Osteoblast (primary cell): ENCODE measurements around the gene CCNI2. TPM values are rescaled to one million over a fixed set of nuclear protein-coding genes. Genes with fewer than 3 reads are reported as not detected.

Experiments
- DNase-seq: peaks from one replicate; pipeline ENCODE4 v3.0.0; 2011; ENCODE audit warnings: low spot score, mixed read lengths; ENCODE audit not compliant: insufficient read length; ENCODE audit errors: missing footprints
- H2AFZ ChIP-seq: 2 replicates; pipeline ENCODE4 v1.6.0; 2011; ENCODE audit warnings: mild to moderate bottlenecking, low read length
- H3K27ac ChIP-seq: 2 replicates; pipeline ENCODE4 v1.5.1; 2011; ENCODE audit warnings: mild to moderate bottlenecking, low read depth, low read length, moderate library complexity
- H3K27me3 ChIP-seq: 2 replicates; pipeline ENCODE4 v1.6.0; 2012; ENCODE audit warnings: mild to moderate bottlenecking, control low read depth, inconsistent platforms, low read length, moderate library complexity; ENCODE audit not compliant: insufficient read depth
- H3K36me3 ChIP-seq: 2 replicates; pipeline ENCODE4 v1.5.1; 2011; ENCODE audit warnings: mild to moderate bottlenecking, low read length, control low read depth, moderate library complexity; ENCODE audit not compliant: insufficient read depth
- H3K4me1 ChIP-seq: 2 replicates; pipeline ENCODE4 v1.5.1; 2011; ENCODE audit warnings: mild to moderate bottlenecking, low read length, control low read depth, moderate library complexity; ENCODE audit not compliant: insufficient read depth
- H3K4me2 ChIP-seq: 2 replicates; pipeline ENCODE4 v1.6.0; 2011; ENCODE audit warnings: mild to moderate bottlenecking, low read length; ENCODE audit not compliant: insufficient read depth
- H3K4me3 ChIP-seq: fragments of 200-600 bp; sonication (generic); 3 replicates; pipeline ENCODE4 v1.5.1; 2012; ENCODE audit warnings: mild to moderate bottlenecking, low read length, inconsistent platforms; ENCODE audit not compliant: insufficient read depth
- H3K79me2 ChIP-seq: 2 replicates; pipeline ENCODE4 v1.6.0; 2012; ENCODE audit warnings: mild to moderate bottlenecking, low read length, control low read depth, inconsistent platforms; ENCODE audit not compliant: insufficient read depth
- H3K9me3 ChIP-seq: 2 replicates; pipeline ENCODE4 v1.5.1; 2011; ENCODE audit warnings: low read depth, low read length, control low read depth
- H4K20me1 ChIP-seq: 2 replicates; pipeline ENCODE4 v1.6.0; 2012; ENCODE audit warnings: mild to moderate bottlenecking, low read length, control low read depth; ENCODE audit not compliant: insufficient read depth
- total RNA-seq: library from RNA; depleted of rRNA; stranded (reverse); fragments of >200 nt; gene quantifications from 2 replicates; pipeline ENCODE4 v1.2.3, GENCODE V29; 2012
- TF ChIP-seq, protein P1 (sequence below): IDR thresholded peaks from 2 replicates; pipeline ENCODE4 v1.5.1; 2011; ENCODE audit warnings: mild to moderate bottlenecking, low read depth, low read length, moderate library complexity; ENCODE audit errors: extremely low read depth

Gene CCNI2
- total RNA-seq, 1 donor = not detected

DNA sequence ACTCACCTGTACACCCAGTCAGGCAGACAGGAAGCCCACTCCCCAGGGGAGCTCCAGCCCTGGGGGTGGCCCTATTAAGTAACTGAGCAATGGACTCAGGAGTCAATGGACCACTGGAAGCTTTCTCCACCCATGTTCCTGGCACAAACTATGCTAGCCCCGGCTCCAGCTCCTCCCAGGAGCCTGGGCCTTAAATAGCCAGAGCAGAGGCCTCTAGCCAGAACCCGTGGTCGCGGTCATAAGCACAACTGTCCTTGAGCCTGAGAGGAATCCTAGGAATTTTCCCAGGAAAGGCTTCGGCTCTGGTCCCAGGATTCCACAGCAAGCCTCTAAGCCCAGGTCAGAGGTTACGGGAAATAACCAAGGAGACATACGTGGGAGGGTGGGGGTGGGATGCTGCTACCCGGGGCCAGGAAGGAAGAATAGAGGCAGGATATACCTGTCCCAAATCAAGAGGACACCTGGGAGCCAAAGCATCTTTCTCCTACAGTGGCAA is 24.3 kb downstream of the CCNI2 start:
- peak overlapping the region; percentile 44 for H3K27ac ChIP-seq
- H3K4me2 ChIP-seq = no peak overlapping the region

DNA sequence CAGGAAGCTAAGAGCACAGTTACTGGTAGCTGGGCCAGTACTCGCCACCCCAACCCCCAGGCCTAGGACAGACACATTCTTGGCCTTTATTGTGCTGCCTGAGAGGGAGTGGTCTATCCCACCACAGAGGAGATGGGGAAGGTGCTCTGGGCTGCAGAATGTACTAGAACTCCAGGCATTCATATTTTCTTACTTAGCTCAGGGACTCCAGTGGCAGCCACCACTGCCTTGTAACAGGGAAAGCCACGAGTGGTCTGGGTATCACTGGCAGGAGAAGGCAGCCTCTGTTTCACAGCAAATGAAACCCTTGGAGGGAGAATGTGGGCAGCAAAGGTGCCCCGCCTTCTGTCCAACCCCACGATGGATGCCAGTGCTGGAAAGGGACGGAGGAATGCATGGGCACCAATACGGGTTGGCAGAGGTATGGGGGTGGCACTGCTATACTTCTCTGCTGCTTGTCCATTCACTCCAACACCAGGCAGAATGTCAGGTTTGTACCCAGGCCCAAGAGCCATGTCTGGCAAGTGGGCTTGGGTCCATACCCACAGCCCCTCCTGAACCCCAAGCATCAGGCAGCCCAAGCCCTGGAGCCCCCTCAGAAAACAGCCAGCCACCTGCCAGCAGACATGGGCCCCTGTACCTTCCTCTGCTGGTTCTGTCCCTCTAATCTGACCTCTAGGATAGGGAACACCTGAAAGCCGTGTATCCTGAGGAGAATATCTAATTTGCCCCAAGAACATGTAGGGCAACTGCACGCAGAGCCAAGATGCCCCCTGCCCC is 25.3 kb downstream of the CCNI2 start:
- no peak overlapping the region for H3K4me3 ChIP-seq
- H3K36me3 ChIP-seq = no peaks in the 10 kb centered on the region
- peaks cover 26% of the 10 kb centered on the region for H3K4me1 ChIP-seq
- TF ChIP-seq, protein P1, sequence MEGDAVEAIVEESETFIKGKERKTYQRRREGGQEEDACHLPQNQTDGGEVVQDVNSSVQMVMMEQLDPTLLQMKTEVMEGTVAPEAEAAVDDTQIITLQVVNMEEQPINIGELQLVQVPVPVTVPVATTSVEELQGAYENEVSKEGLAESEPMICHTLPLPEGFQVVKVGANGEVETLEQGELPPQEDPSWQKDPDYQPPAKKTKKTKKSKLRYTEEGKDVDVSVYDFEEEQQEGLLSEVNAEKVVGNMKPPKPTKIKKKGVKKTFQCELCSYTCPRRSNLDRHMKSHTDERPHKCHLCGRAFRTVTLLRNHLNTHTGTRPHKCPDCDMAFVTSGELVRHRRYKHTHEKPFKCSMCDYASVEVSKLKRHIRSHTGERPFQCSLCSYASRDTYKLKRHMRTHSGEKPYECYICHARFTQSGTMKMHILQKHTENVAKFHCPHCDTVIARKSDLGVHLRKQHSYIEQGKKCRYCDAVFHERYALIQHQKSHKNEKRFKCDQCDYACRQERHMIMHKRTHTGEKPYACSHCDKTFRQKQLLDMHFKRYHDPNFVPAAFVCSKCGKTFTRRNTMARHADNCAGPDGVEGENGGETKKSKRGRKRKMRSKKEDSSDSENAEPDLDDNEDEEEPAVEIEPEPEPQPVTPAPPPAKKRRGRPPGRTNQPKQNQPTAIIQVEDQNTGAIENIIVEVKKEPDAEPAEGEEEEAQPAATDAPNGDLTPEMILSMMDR = no peak
- peaks cover 73% of the 10 kb centered on the region for H3K79me2 ChIP-seq
- no peaks in the 10 kb centered on the region for H3K9me3 ChIP-seq
- peaks cover 46% of the 10 kb centered on the region for H4K20me1 ChIP-seq
- H2AFZ ChIP-seq = no peak overlapping the region
- no peak for DNase-seq
- H3K4me2 ChIP-seq = no peak overlapping the region
- H3K27ac ChIP-seq = no peak overlapping the region
- H3K27me3 ChIP-seq = no peaks in the 10 kb centered on the region

More for the DNA sequence above, 24.3 kb downstream of the CCNI2 start:
- no peaks in the 10 kb centered on the region for H3K9me3 ChIP-seq
- H3K27me3 ChIP-seq = no peaks in the 10 kb centered on the region
- H3K4me3 ChIP-seq = no peak overlapping the region
- no peak overlapping the region for H2AFZ ChIP-seq
- H3K4me1 ChIP-seq = peaks cover 30% of the 10 kb centered on the region
- H3K79me2 ChIP-seq = peaks cover 81% of the 10 kb centered on the region
- no peaks in the 10 kb centered on the region for H3K36me3 ChIP-seq
- H4K20me1 ChIP-seq = peaks cover 56% of the 10 kb centered on the region
- TF ChIP-seq, protein P1 = no peak
- DNase-seq = peak; percentile 93

DNA sequence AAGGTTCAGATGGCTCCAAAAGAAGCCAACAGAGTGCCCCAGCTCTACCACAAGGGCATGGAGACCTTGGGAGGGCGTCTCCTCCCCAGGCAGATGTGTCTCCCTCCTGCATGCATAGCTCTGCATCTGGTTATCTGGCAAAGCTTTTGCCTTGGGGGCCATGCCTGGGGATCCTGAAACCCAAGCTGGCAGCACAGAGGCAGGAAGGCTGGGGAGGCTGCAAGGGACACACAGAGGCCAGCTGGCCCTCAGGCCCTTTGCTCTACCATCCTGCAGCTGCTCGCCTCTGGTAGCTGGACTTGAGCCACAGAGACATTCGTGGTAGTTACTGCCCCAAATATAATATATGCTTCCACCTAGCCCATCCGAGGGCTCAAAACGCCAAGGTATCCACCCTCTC is 25.9 kb downstream of the CCNI2 start:
- no peaks in the 10 kb centered on the region for H3K9me3 ChIP-seq
- no peak overlapping the region for H3K4me2 ChIP-seq
- no peak overlapping the region for H3K27ac ChIP-seq
- no peaks in the 10 kb centered on the region for H3K27me3 ChIP-seq
- DNase-seq = no peak
- no peak overlapping the region for H3K4me3 ChIP-seq
- TF ChIP-seq, protein P1 = no peak
- H3K4me1 ChIP-seq = peaks cover 19% of the 10 kb centered on the region
- H2AFZ ChIP-seq = no peak overlapping the region
- H3K79me2 ChIP-seq = peaks cover 71% of the 10 kb centered on the region
- H4K20me1 ChIP-seq = peaks cover 42% of the 10 kb centered on the region
- H3K36me3 ChIP-seq = no peaks in the 10 kb centered on the region

DNA sequence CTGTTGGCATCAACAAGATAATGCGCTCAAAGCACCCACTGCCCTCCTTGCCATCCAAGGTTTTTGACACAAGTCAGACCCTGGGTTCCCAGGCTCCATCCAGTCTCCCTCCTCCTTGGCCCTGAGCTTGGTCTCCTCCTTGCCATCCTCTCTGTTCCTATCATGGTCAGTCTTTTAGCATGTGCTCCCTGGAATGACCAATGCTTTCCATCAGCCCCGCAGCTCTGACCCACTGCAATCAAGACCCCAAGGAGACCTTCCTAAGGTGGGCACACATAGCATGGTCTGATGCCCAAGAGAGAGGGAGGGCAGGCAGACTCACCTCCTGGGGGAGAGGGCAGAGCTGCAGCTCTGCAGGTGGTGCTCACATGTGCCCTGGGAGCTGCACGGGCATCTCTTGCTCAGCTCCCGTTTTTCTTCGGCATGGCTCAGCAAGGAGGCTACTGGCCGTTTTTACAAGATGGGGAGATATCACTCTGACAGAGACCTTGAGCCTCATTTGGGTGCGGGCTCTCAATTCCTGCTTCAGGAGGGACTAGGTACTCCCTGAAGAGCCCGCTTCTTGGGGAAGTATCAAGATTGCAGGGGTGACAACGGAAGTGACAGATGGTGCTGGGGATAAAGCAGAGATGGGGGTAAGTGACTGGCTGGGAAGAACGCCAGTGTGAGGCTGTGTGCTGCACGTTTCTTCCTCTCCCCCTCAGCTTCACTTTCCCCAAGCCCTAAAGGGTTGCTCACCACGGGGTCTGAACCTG is 26.6 kb downstream of the CCNI2 start:
- H3K4me3 ChIP-seq = no peak overlapping the region
- H3K4me2 ChIP-seq = no peak overlapping the region
- DNase-seq = no peak
- peaks cover 64% of the 10 kb centered on the region for H3K79me2 ChIP-seq
- no peaks in the 10 kb centered on the region for H3K9me3 ChIP-seq
- no peaks in the 10 kb centered on the region for H3K36me3 ChIP-seq
- TF ChIP-seq, protein P1 = no peak
- no peaks in the 10 kb centered on the region for H3K27me3 ChIP-seq
- no peak overlapping the region for H3K27ac ChIP-seq
- H4K20me1 ChIP-seq = peaks cover 36% of the 10 kb centered on the region
- peaks cover 16% of the 10 kb centered on the region for H3K4me1 ChIP-seq
- H2AFZ ChIP-seq = no peak overlapping the region
